Stomach (tissue), 9 donors: ENCODE results near the gene ERG. TPM values are rescaled to one million over a fixed set of nuclear protein-coding genes. Genes with fewer than 3 reads are reported as not detected.

Experiments
- DNase-seq, 2 donors: peaks; one replicate each; pipeline versions ENCODE4 v3.0.0 to v3.0.0-alpha.2; 2013 to 2019
- H3K27ac ChIP-seq, 5 donors: fragments of 200-600 bp in 4 of 5; sonication (generic) in 4 of 5; one replicate each; pipeline ENCODE4 v1.5.1; 2013 to 2019; ENCODE audit warnings: mild to moderate bottlenecking in 1 of 5, moderate library complexity in 1 of 5
- H3K27me3 ChIP-seq, 3 donors: fragments of 200-600 bp; sonication (generic); one replicate each; pipeline ENCODE4 v1.5.1; 2017 to 2019; ENCODE audit warnings: mixed run types in 1 of 3
- H3K36me3 ChIP-seq, 4 donors: fragments of 200-600 bp; sonication (generic); 1 replicate in 3 of 4; 2 replicates in 1 of 4; pipeline ENCODE4 v1.5.1; 2016 to 2019
- H3K4me1 ChIP-seq, 4 donors: fragments of 200-600 bp; sonication (generic); one replicate each; pipeline ENCODE4 v1.5.1; 2016 to 2019
- H3K4me3 ChIP-seq, 4 donors: fragments of 200-600 bp; sonication (generic) in 3 of 4; one replicate each; pipeline ENCODE4 v1.5.1; 2016 to 2019; ENCODE audit warnings: mild to moderate bottlenecking in 1 of 4
- H3K9me3 ChIP-seq, 4 donors: fragments of 200-600 bp; sonication (generic); one replicate each; pipeline ENCODE4 v1.5.1; 2016 to 2019
- CTCF ChIP-seq, 7 experiments: fragments of 450-650 bp in 4 of 7; fragments of 200-600 bp in 3 of 7; sonication (generic) in 3 of 7; IDR thresholded peaks; one replicate each; pipeline ENCODE4 v1.5.1; 2016 to 2019; ENCODE audit warnings: antibody characterized with exemption in 7 of 7, control low read depth in 2 of 7, mild to moderate bottlenecking in 1 of 7
- EP300 ChIP-seq: sonication (generic); formaldehyde crosslinking; IDR thresholded peaks from one replicate; pipeline ENCODE4 v1.6.1; 2017; ENCODE audit warnings: antibody characterized with exemption
- POLR2A ChIP-seq, 4 donors: fragments of 450-650 bp; IDR thresholded peaks; one replicate each; pipeline ENCODE4 v1.6.1; 2016; ENCODE audit warnings: antibody characterized with exemption in 4 of 4, control low read depth in 2 of 4, mild to moderate bottlenecking in 1 of 4, moderate library complexity in 1 of 4
- POLR2AphosphoS5 ChIP-seq, 3 donors: sonication (generic); formaldehyde crosslinking; IDR thresholded peaks; one replicate each; pipeline ENCODE4 v1.6.1; 2016; ENCODE audit warnings: antibody characterized with exemption in 3 of 3
- WGBS, 5 donors: extraction: QIAGEN DNeasy Blood & Tissue Kit in 3 of 5; methylation state at CpG; one replicate each; pipeline versions ENCODE4 v1.1.5 to v1.1.7; 2013 to 2018; 5-methylcytosine and 5-hydroxymethylcytosine counted together
- intact Hi-C: fragments of 100-400 bp; cut with DNase I; formaldehyde crosslinking; loops from one replicate; pipeline ENCODE4 v1.15.1; 2023; ENCODE audit warnings: low total_unique reads
- polyA plus RNA-seq, 3 donors: library from polyadenylated mRNA; stranded (reverse); fragments of 200-250 nt; gene quantifications; one replicate each; pipeline ENCODE4 v1.2.3, GENCODE V29; 2013
- total RNA-seq, 5 donors: library from RNA; depleted of rRNA; stranded (reverse); fragments of >200 nt; gene quantifications; one replicate each; pipeline versions ENCODE4 v1.1.0 to v1.2.3, GENCODE V29; 2014 to 2016
- donor health status: healthy with polysubstance abuse.
- donor health status: Bipolar disorder and iron deficiency.
- donor health status: healthy.

ERG gene
- total and polyA plus RNA-seq, 8 donors: 0.58 to 14.5 (median 5.4) TPM; not detected in 1

DNA sequence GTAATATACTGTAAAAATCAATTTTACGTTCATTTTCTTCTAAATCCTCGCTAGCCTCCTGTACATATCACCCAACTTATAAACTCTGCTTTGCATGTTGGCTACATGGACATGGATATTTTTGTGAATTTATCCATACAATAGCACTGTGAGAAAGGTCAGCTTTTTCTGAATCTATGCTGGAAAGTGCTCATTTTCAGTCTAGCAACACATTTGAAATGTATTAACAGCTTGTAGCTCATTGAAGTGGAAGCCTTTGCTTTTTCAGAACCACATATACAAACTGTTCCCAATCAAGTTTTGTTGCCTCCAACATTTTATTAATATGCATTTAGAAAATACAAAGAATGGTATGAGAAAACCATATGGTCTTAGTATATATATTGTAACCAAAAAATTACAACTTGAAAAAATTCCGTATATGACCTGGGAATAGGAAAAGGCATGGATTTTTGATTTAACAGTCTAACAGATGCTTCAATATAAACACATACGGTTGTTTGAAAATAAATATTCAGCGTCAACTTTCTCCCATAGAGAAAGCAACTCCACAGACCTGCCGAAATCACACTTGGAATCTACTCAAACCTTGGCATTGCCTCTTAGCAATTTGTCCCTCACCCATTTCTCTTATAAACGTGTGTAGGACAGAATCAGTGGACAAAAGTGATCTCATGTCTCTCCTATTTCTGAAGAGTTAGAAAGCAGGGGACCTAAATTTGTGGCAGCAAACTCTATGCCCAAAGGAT is 112.7 kb downstream of the ERG start:
- 75 to 81% (median 80%) methylated on average over 7 of the region's 7 CpGs for WGBS, 5 donors
- H3K4me1 ChIP-seq: peaks cover 0 to 13% (median 0%) of the 10 kb centered on the region in 4 donors

GRCh38 chr21:38384675-38385426 is 113.4 kb downstream of the ERG start:
- intact Hi-C loops: no loop called here
- no peaks in the 10 kb centered on the region for H3K36me3 ChIP-seq
- peaks cover 0 to 13% (median 0%) of the 10 kb centered on the region in 3 donors for H3K27me3 ChIP-seq
- 43 to 71% (median 59%) methylated on average over 8 of the region's 8 CpGs for WGBS, 5 donors
- H3K9me3 ChIP-seq: no peaks in the 10 kb centered on the region
- no peak for TF ChIP-seq CTCF (IDR thresholded peaks at IDR 0.05)
- no peak for TF ChIP-seq POLR2A (IDR thresholded peaks at IDR 0.05)
- no peak for TF ChIP-seq POLR2AphosphoS5 (IDR thresholded peaks at IDR 0.05)
- no peak for TF ChIP-seq EP300
- no peak overlapping the region for H3K4me3 ChIP-seq
- H3K4me1 ChIP-seq: peaks cover 0 to 13% (median 0%) of the 10 kb centered on the region in 4 donors
- H3K27ac ChIP-seq: peak overlapping the region in 1 of 5 donors; percentile 39
- no peak for DNase-seq

More for the DNA sequence above, 112.7 kb downstream of the ERG start:
- TF ChIP-seq POLR2A (IDR thresholded peaks at IDR 0.05) (no peak), CTCF (IDR thresholded peaks at IDR 0.05) (no peak), EP300 (no peak), POLR2AphosphoS5 (IDR thresholded peaks at IDR 0.05) (no peak)
- DNase-seq: no peak
- H3K27me3 ChIP-seq: peaks cover 0 to 13% (median 0%) of the 10 kb centered on the region in 3 donors
- H3K4me3 ChIP-seq: no peak overlapping the region
- H3K9me3 ChIP-seq: no peaks in the 10 kb centered on the region
- intact Hi-C loops: no loop called here
- H3K27ac ChIP-seq: peak overlapping the region in 1 of 5 donors; percentile 39
- no peaks in the 10 kb centered on the region for H3K36me3 ChIP-seq

DNA sequence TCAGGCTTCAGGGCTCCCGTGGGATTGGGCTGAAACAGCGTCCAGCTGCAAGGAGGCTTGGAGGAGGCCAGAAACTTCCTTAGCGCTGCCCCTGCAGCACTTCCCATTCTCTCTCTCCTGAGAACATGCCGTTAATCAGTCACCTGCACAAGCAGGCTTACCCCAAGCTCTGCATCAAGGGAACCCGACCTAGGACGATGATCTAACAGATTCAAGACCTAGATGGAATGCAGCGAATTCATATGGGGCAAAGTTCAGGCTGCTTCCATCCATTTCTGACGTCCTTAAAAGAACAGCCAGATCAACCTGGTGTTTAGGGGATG is 114.1 kb downstream of the ERG start:
- H3K36me3 ChIP-seq: no peaks in the 10 kb centered on the region
- peaks cover 0 to 13% (median 0%) of the 10 kb centered on the region in 3 donors for H3K27me3 ChIP-seq
- H3K4me3 ChIP-seq: no peak overlapping the region
- no peaks in the 10 kb centered on the region for H3K9me3 ChIP-seq
- DNase-seq: no peak
- intact Hi-C loops: no loop called here
- TF ChIP-seq EP300 (no peak), POLR2AphosphoS5 (IDR thresholded peaks at IDR 0.05) (no peak), CTCF (IDR thresholded peaks at IDR 0.05) (no peak), POLR2A (IDR thresholded peaks at IDR 0.05) (no peak)
- peak overlapping the region in 2 of 5 donors; percentile 8 to 10 for H3K27ac ChIP-seq
- WGBS, 5 donors: 30 to 49% (median 39%) methylated on average over 8 of the region's 8 CpGs
- H3K4me1 ChIP-seq: peaks cover 0 to 13% (median 0%) of the 10 kb centered on the region in 4 donors

- Histone ChIP-seq H3K4me1 (peaks cover 0 to 13% (median 0%) of the 10 kb centered on the region in 4 donors), H3K27ac (peak overlapping the region in 2 of 5 donors; percentile 8 to 10), H3K27me3 (peaks cover 0 to 13% (median 0%) of the 10 kb centered on the region in 3 donors), H3K36me3 (no peaks in the 10 kb centered on the region), H3K4me3 (no peak overlapping the region), H3K9me3 (no peaks in the 10 kb centered on the region)
- 85 to 92% (median 88%) methylated on average over 26 to 34 of the region's 34 CpGs for WGBS, 5 donors
- intact Hi-C loops: no loop called here
- no peak for TF ChIP-seq POLR2A (IDR thresholded peaks at IDR 0.05)
- no peak for TF ChIP-seq CTCF (IDR thresholded peaks at IDR 0.05)
- TF ChIP-seq EP300: no peak
- TF ChIP-seq POLR2AphosphoS5 (IDR thresholded peaks at IDR 0.05): no peak
- no peak for DNase-seq
Observed at GRCh38 chr21:38383411-38384237, 114.7 kb downstream of the ERG start.
